Calu3 (cell line): Measurements from ENCODE around the gene TMEM72. TPM values are rescaled to one million over a fixed set of nuclear protein-coding genes. Genes with fewer than 3 reads are reported as not detected.
A peak's percentile ranks its signal among the peaks of the same experiment; 100 is the strongest.

ENCODE experiments used
- BruUV-seq: library from RNA; stranded (reverse); fragments of 400-500 nt; replicated peaks from 2 replicates; lab custom pipeline; 2021; lab: Mats Ljungman, UMichigan
- CTCF ChIA-PET: fragments of 300-600 bp; sonication (Branson Sonifier 250); formaldehyde crosslinking; loops from one replicate; lab custom pipeline; 2022; ENCODE audit warnings: antibody characterized with exemption; lab: Charles Lee
- DNase-seq: peaks from one replicate; pipeline ENCODE4 v3.0.0; 2022
- H3K27ac Mint-ChIP-seq: one replicate; pipeline ENCODE4 v1.8.0; 2022; ENCODE audit warnings: mixed read lengths; ENCODE audit not compliant: unreplicated experiment
- H3K27me3 Mint-ChIP-seq: one replicate; pipeline ENCODE4 v1.8.0; 2022; ENCODE audit warnings: mixed read lengths; ENCODE audit not compliant: unreplicated experiment
- H3K36me3 Mint-ChIP-seq: one replicate; pipeline ENCODE4 v1.8.0; 2022; ENCODE audit warnings: mild to moderate bottlenecking, moderate library complexity, mixed read lengths; ENCODE audit not compliant: insufficient read depth, unreplicated experiment
- H3K4me1 Mint-ChIP-seq: one replicate; pipeline ENCODE4 v1.8.0; 2022; ENCODE audit warnings: mild to moderate bottlenecking, low read depth, mixed read lengths; ENCODE audit not compliant: unreplicated experiment
- H3K4me3 Mint-ChIP-seq: one replicate; pipeline ENCODE4 v1.8.0; 2022; ENCODE audit warnings: mild to moderate bottlenecking, low read depth, moderate library complexity, mixed read lengths; ENCODE audit not compliant: unreplicated experiment
- H3K9me3 Mint-ChIP-seq: one replicate; pipeline ENCODE4 v1.8.0; 2022; ENCODE audit warnings: low read depth, mixed read lengths; ENCODE audit not compliant: unreplicated experiment
- CTCF ChIP-seq: fragments of 200-600 bp; IDR thresholded peaks from one replicate; pipeline ENCODE4 v1.8.0; 2022; ENCODE audit warnings: antibody characterized with exemption; ENCODE audit not compliant: unreplicated experiment
- intact Hi-C: fragments of 100-400 bp; cut with micrococcal nuclease; formaldehyde crosslinking; loops from one replicate; pipeline ENCODE4 v1.10.0; 2022; ENCODE audit not compliant: unreplicated experiment
- total RNA-seq: library from RNA; stranded (reverse); gene quantifications from 2 replicates; pipeline ENCODE4 v1.2.3, GENCODE V29; 2022

The TMEM72 gene
- total RNA-seq, 1 experiment from 2014 or later: not detected

GRCh38 chr10:44879531-44879899 lies 31.6 kb upstream of the TMEM72 start:
- no peak overlapping the region for H3K27ac Mint-ChIP-seq
- H3K4me3 Mint-ChIP-seq: peak overlapping the region; percentile 68
- peaks cover 5% of the 10 kb centered on the region for H3K36me3 Mint-ChIP-seq
- CTCF ChIA-PET: interaction anchor here (0.5 kb wide), 1 partner anchor 14 kb away, joined by 3 read pairs; no protein-coding TSS in a partner anchor
- TF ChIP-seq CTCF: no peak
- no peaks in the 10 kb centered on the region for H3K4me1 Mint-ChIP-seq
- DNase-seq: no peak
- BruUV-seq: no TSS peak
- intact Hi-C loops: no loop called here
- H3K9me3 Mint-ChIP-seq: no peaks in the 10 kb centered on the region
- H3K27me3 Mint-ChIP-seq: peaks cover 55% of the 10 kb centered on the region

- Mint-ChIP-seq H3K9me3 (no peaks in the 10 kb centered on the region), H3K4me3 (no peak overlapping the region), H3K27me3 (peaks cover 55% of the 10 kb centered on the region), H3K27ac (no peak overlapping the region), H3K36me3 (peaks cover 5% of the 10 kb centered on the region), H3K4me1 (no peaks in the 10 kb centered on the region)
- DNase-seq: no peak
- CTCF ChIA-PET: no interaction called here
- BruUV-seq: no TSS peak
- intact Hi-C loops: no loop called here
- TF ChIP-seq CTCF: no peak
These were observed 30.9 kb upstream of the TMEM72 start for GRCh38 chr10:44880090-44880715.

- intact Hi-C loops: no loop called here
- H3K4me1 Mint-ChIP-seq: peaks cover 8% of the 10 kb centered on the region
- CTCF ChIA-PET: interaction anchor here (1.0 to 1.3 kb wide), 2 partner anchors 22 to 51 kb away, joined by 3 to 5 read pairs; no protein-coding TSS in a partner anchor
- H3K27ac Mint-ChIP-seq: no peak overlapping the region
- TF ChIP-seq CTCF: no peak
- BruUV-seq: no TSS peak
- H3K4me3 Mint-ChIP-seq: no peak overlapping the region
- DNase-seq: no peak
- H3K27me3 Mint-ChIP-seq: peaks cover 55% of the 10 kb centered on the region
- no peaks in the 10 kb centered on the region for H3K9me3 Mint-ChIP-seq
- peaks cover 5% of the 10 kb centered on the region for H3K36me3 Mint-ChIP-seq
These were observed 29.5 kb upstream of the TMEM72 start for GRCh38 chr10:44881649-44882048.

GRCh38 chr10:44882166-44882720 lies 28.9 kb upstream of the TMEM72 start:
- Mint-ChIP-seq H3K27me3 (peaks cover 55% of the 10 kb centered on the region), H3K4me3 (no peak overlapping the region), H3K9me3 (no peaks in the 10 kb centered on the region), H3K4me1 (peaks cover 8% of the 10 kb centered on the region), H3K27ac (no peak overlapping the region), H3K36me3 (peaks cover 5% of the 10 kb centered on the region)
- TF ChIP-seq CTCF: no peak
- CTCF ChIA-PET: interaction anchor here (1.0 to 1.3 kb wide), 2 partner anchors 21 to 51 kb away, joined by 3 to 5 read pairs; no protein-coding TSS in a partner anchor
- DNase-seq: no peak
- intact Hi-C loops: no loop called here
- BruUV-seq: no TSS peak
